Trophoblast cell (in vitro differentiated cells and primary cell): ENCODE results near the gene RPL37A.

Source experiments
- DNase-seq, 2 donors: peaks; one replicate each; pipeline ENCODE4 v3.0.0-alpha.2; 2016
- H2AFZ ChIP-seq: 2 replicates; pipeline ENCODE4 v1.6.1; 2013; ENCODE audit warnings: low read length, moderate library complexity, mild to moderate bottlenecking; ENCODE audit not compliant: insufficient read depth, poor library complexity
- H2AK5ac ChIP-seq: 2 replicates; pipeline ENCODE4 v1.6.1; 2013; ENCODE audit warnings: mild to moderate bottlenecking, low read length
- H2BK120ac ChIP-seq: 2 replicates; pipeline ENCODE4 v1.6.1; 2013; ENCODE audit warnings: low read length, mild to moderate bottlenecking, moderate library complexity; ENCODE audit not compliant: insufficient read depth, poor library complexity
- H2BK12ac ChIP-seq: 2 replicates; pipeline ENCODE4 v1.6.1; 2013; ENCODE audit warnings: mild to moderate bottlenecking, low read length, moderate library complexity
- H2BK5ac ChIP-seq: 2 replicates; pipeline ENCODE4 v1.6.1; 2013; ENCODE audit warnings: low read length, low read depth, moderate library complexity, mild to moderate bottlenecking; ENCODE audit not compliant: poor library complexity
- H3K14ac ChIP-seq: 2 replicates; pipeline ENCODE4 v1.6.1; 2013; ENCODE audit warnings: mild to moderate bottlenecking, low read length
- H3K18ac ChIP-seq: 2 replicates; pipeline ENCODE4 v1.6.1; 2013; ENCODE audit warnings: mild to moderate bottlenecking, low read length
- H3K23ac ChIP-seq: 2 replicates; pipeline ENCODE4 v1.6.1; 2013; ENCODE audit warnings: low read length
- H3K27ac ChIP-seq: 2 replicates; pipeline ENCODE4 v1.5.1; 2013; ENCODE audit warnings: low read depth, mild to moderate bottlenecking, inconsistent platforms, low read length, moderate library complexity
- H3K27me3 ChIP-seq: 2 replicates; pipeline ENCODE4 v1.6.1; 2013; ENCODE audit warnings: inconsistent platforms, mild to moderate bottlenecking, low read length, moderate library complexity; ENCODE audit not compliant: insufficient read depth
- H3K36me3 ChIP-seq, 2 experiments: 1 replicate in 1 of 2; 2 replicates in 1 of 2; pipeline ENCODE4 v1.6.1; 2013; ENCODE audit warnings: low read length in 2 of 2, mild to moderate bottlenecking in 2 of 2, moderate library complexity in 1 of 2; ENCODE audit not compliant: insufficient read depth in 2 of 2, control insufficient read depth in 1 of 2
- H3K4ac ChIP-seq: 2 replicates; pipeline ENCODE4 v1.6.1; 2013; ENCODE audit warnings: low read depth, mild to moderate bottlenecking, low read length, moderate library complexity
- H3K4me1 ChIP-seq, 2 experiments: 1 replicate in 1 of 2; 2 replicates in 1 of 2; pipeline ENCODE4 v1.6.1; 2013; ENCODE audit warnings: low read length in 2 of 2, mild to moderate bottlenecking in 2 of 2, moderate library complexity in 1 of 2; ENCODE audit not compliant: insufficient read depth in 2 of 2, control insufficient read depth in 1 of 2
- H3K4me2 ChIP-seq: 2 replicates; pipeline ENCODE4 v1.6.1; 2013; ENCODE audit warnings: inconsistent platforms, mild to moderate bottlenecking, low read length, moderate library complexity
- H3K4me3 ChIP-seq: 2 replicates; pipeline ENCODE4 v1.5.1; 2013; ENCODE audit warnings: mild to moderate bottlenecking, low read depth, low read length, inconsistent platforms
- H3K79me1 ChIP-seq: one replicate; pipeline ENCODE4 v1.6.1; 2013; ENCODE audit warnings: low read length
- H3K79me2 ChIP-seq: 2 replicates; pipeline ENCODE4 v1.6.1; 2013; ENCODE audit warnings: low read length, mild to moderate bottlenecking; ENCODE audit not compliant: control insufficient read depth, insufficient read depth, poor library complexity
- H3K9ac ChIP-seq: 2 replicates; pipeline ENCODE4 v1.6.1; 2013; ENCODE audit warnings: mild to moderate bottlenecking, low read length
- H3K9me3 ChIP-seq: 2 replicates; pipeline ENCODE4 v1.6.1; 2013; ENCODE audit warnings: low read depth, mild to moderate bottlenecking, control low read depth, inconsistent platforms, low read length; ENCODE audit not compliant: insufficient read depth
- H4K12ac ChIP-seq: 2 replicates; pipeline ENCODE4 v1.6.1; 2013; ENCODE audit warnings: low read depth, mild to moderate bottlenecking, low read length, moderate library complexity
- H4K8ac ChIP-seq: 2 replicates; pipeline ENCODE4 v1.6.1; 2013; ENCODE audit warnings: low read depth, mild to moderate bottlenecking, low read length, moderate library complexity
- H4K91ac ChIP-seq: one replicate; pipeline ENCODE4 v1.6.1; 2013; ENCODE audit warnings: low read depth, mild to moderate bottlenecking, low read length, moderate library complexity
- WGBS: extraction: QIAGEN DNeasy Blood & Tissue Kit; methylation state at CpG from one replicate; pipeline ENCODE4 v1.1.7; 2013; ENCODE audit warnings: missing lambda C conversion rate; ENCODE audit not compliant: insufficient read length, insufficient coverage; ENCODE audit errors: extremely low coverage; 5-methylcytosine and 5-hydroxymethylcytosine counted together

Gene RPL37A

GRCh38 chr2:216486708-216487107, 11.9 kb upstream of the RPL37A start:
- H3K79me1 ChIP-seq, result peaks cover 6% of the 10 kb centered on the region
- H4K8ac ChIP-seq, result no peak overlapping the region
- no peak overlapping the region for H3K23ac ChIP-seq
- H3K18ac ChIP-seq, result no peak overlapping the region
- no peaks in the 10 kb centered on the region for H3K9me3 ChIP-seq
- H2AFZ ChIP-seq, result no peak overlapping the region
- peaks cover 5 to 9% of the 10 kb centered on the region in 2 experiments for H3K4me1 ChIP-seq
- no CpG with 5 or more reads among the region's 4 CpGs for WGBS
- no peak overlapping the region for H3K4ac ChIP-seq
- no peak overlapping the region for H4K12ac ChIP-seq
- no peak overlapping the region for H3K9ac ChIP-seq
- no peak overlapping the region for H2BK5ac ChIP-seq
- no peak overlapping the region for H3K14ac ChIP-seq
- no peak overlapping the region for H2BK12ac ChIP-seq
- H4K91ac ChIP-seq, result no peak overlapping the region
- no peak overlapping the region for H3K27ac ChIP-seq
- no peaks in the 10 kb centered on the region for H3K79me2 ChIP-seq
- no peak overlapping the region for H2AK5ac ChIP-seq
- H3K4me2 ChIP-seq, result no peak overlapping the region
- peaks cover 2 to 3% of the 10 kb centered on the region in 2 experiments for H3K36me3 ChIP-seq
- no peak overlapping the region for H2BK120ac ChIP-seq
- no peak for DNase-seq
- H3K4me3 ChIP-seq, result no peak overlapping the region
- no peaks in the 10 kb centered on the region for H3K27me3 ChIP-seq

GRCh38 chr2:216490061-216490460, 8.6 kb upstream of the RPL37A start:
- H3K9me3 ChIP-seq, result no peaks in the 10 kb centered on the region
- H3K18ac ChIP-seq, result no peak overlapping the region
- no peak overlapping the region for H4K12ac ChIP-seq
- H2AFZ ChIP-seq, result no peak overlapping the region
- peaks cover 14% of the 10 kb centered on the region for H3K79me1 ChIP-seq
- H3K27me3 ChIP-seq, result no peaks in the 10 kb centered on the region
- H4K91ac ChIP-seq, result peak overlapping the region; percentile 28
- peak in 1 of 2 donors; percentile 44 for DNase-seq
- peak overlapping the region; percentile 53 for H2BK120ac ChIP-seq
- no peak overlapping the region for H2BK12ac ChIP-seq
- peaks cover 15 to 21% of the 10 kb centered on the region in 2 experiments for H3K4me1 ChIP-seq
- H3K79me2 ChIP-seq, result no peaks in the 10 kb centered on the region
- H3K14ac ChIP-seq, result no peak overlapping the region
- no peak overlapping the region for H3K4me2 ChIP-seq
- no peaks in the 10 kb centered on the region for H3K36me3 ChIP-seq
- no peak overlapping the region for H2AK5ac ChIP-seq
- H2BK5ac ChIP-seq, result no peak overlapping the region
- no peak overlapping the region for H3K9ac ChIP-seq
- H3K23ac ChIP-seq, result no peak overlapping the region
- no peak overlapping the region for H4K8ac ChIP-seq
- H3K27ac ChIP-seq, result peak overlapping the region; percentile 77
- no peak overlapping the region for H3K4ac ChIP-seq
- H3K4me3 ChIP-seq, result no peak overlapping the region
- WGBS, result no CpG with 5 or more reads among the region's 1 CpG

- no CpG with 5 or more reads among the region's 9 CpGs for WGBS
- H2BK5ac ChIP-seq, result peak overlapping the region; percentile 45
Measured at GRCh38 chr2:216491793-216492596, 6.6 kb upstream of the RPL37A start.

GRCh38 chr2:216492597-216493333, 5.9 kb upstream of the RPL37A start:
- no peak overlapping the region for H3K4me2 ChIP-seq
- peak overlapping the region; percentile 67 for H2AK5ac ChIP-seq
- no peak overlapping the region for H3K18ac ChIP-seq
- no peaks in the 10 kb centered on the region for H3K27me3 ChIP-seq
- H3K9ac ChIP-seq, result no peak overlapping the region
- no peak overlapping the region for H2BK120ac ChIP-seq
- no CpG with 5 or more reads among the region's 6 CpGs for WGBS
- H4K12ac ChIP-seq, result no peak overlapping the region
- H3K79me2 ChIP-seq, result no peaks in the 10 kb centered on the region
- no peak overlapping the region for H2BK5ac ChIP-seq
- DNase-seq, result no peak
- H4K8ac ChIP-seq, result no peak overlapping the region
- no peaks in the 10 kb centered on the region for H3K36me3 ChIP-seq
- H3K79me1 ChIP-seq, result peaks cover 16% of the 10 kb centered on the region
- H3K4me3 ChIP-seq, result no peak overlapping the region
- H2BK12ac ChIP-seq, result peak overlapping the region; percentile 46
- no peak overlapping the region for H3K14ac ChIP-seq
- H3K23ac ChIP-seq, result no peak overlapping the region
- no peak overlapping the region for H2AFZ ChIP-seq
- H4K91ac ChIP-seq, result peak overlapping the region; percentile 46
- peak overlapping the region; percentile 3 for H3K27ac ChIP-seq
- H3K9me3 ChIP-seq, result no peaks in the 10 kb centered on the region
- H3K4me1 ChIP-seq, result peaks cover 16 to 19% of the 10 kb centered on the region in 2 experiments
- no peak overlapping the region for H3K4ac ChIP-seq

More at GRCh38 chr2:216491793-216492596, 6.6 kb upstream of the RPL37A start:
- peak in 1 of 2 donors; percentile 61 for DNase-seq
- Histone ChIP-seq H3K4me1 (peaks cover 15 to 19% of the 10 kb centered on the region in 2 experiments), H3K79me1 (peaks cover 14% of the 10 kb centered on the region), H3K27me3 (no peaks in the 10 kb centered on the region), H3K23ac (no peak overlapping the region), H3K4me3 (no peak overlapping the region), H3K27ac (peak overlapping the region; percentile 3), H3K79me2 (no peaks in the 10 kb centered on the region), H2AK5ac (peak overlapping the region; percentile 82), H3K4ac (no peak overlapping the region), H4K91ac (peak overlapping the region; percentile 81), H2AFZ (peak overlapping the region; percentile 30), H3K14ac (peak overlapping the region; percentile 77), H4K12ac (no peak overlapping the region), H3K18ac (peak overlapping the region; percentile 33), H3K4me2 (no peak overlapping the region), H4K8ac (peak overlapping the region; percentile 32), H3K9ac (no peak overlapping the region), H3K36me3 (no peaks in the 10 kb centered on the region), H2BK120ac (peak overlapping the region; percentile 64), H2BK12ac (peak overlapping the region; percentile 79), H3K9me3 (no peaks in the 10 kb centered on the region)
